ENCODE results near the gene VTI1A.

GRCh38 chr10:112782200-112782907 lies 335.3 kb downstream of the VTI1A start:
- TF ChIP-seq POLR2A (IDR thresholded peaks at IDR 0.05) = no peak
- no peak for TF ChIP-seq CTCF (IDR thresholded peaks at IDR 0.05)
